Stimulated activated naive CD8-positive, alpha-beta T cell treated with anti-CD3 and anti-CD28 coated beads, Interleukin-15, Interleukin-2, amounts not matched to agents 100 ng/mL and 50 ng/mL, for 24 hours (primary cell): ENCODE results near the gene SLC47A1.
"Not testable (repeated sequence)": the region's sequence is repeated elsewhere in the genome, so short reads cannot be mapped to it uniquely, and the experiment has no call there.

Experiments
- H3K27ac Mint-ChIP-seq: one replicate; pipeline ENCODE4 v1.8.0; 2021; ENCODE audit warnings: mild to moderate bottlenecking, mixed read lengths
- H3K27me3 Mint-ChIP-seq: one replicate; pipeline ENCODE4 v1.8.0; 2021; ENCODE audit warnings: mixed read lengths
- H3K36me3 Mint-ChIP-seq: one replicate; pipeline ENCODE4 v1.8.0; 2021; ENCODE audit warnings: low read depth, mixed read lengths
- H3K4me1 Mint-ChIP-seq: one replicate; pipeline ENCODE4 v1.8.0; 2021; ENCODE audit warnings: low read depth, mixed read lengths
- H3K4me3 Mint-ChIP-seq: one replicate; pipeline ENCODE4 v1.8.0; 2021; ENCODE audit warnings: mild to moderate bottlenecking, mixed read lengths
- H3K9me3 Mint-ChIP-seq: one replicate; pipeline ENCODE4 v1.8.0; 2021; ENCODE audit warnings: mixed read lengths

Gene SLC47A1

GRCh38 chr17:19509281-19509852, 24.3 kb upstream of the SLC47A1 start:
- H3K4me3 Mint-ChIP-seq, H3K27me3 Mint-ChIP-seq, H3K9me3 Mint-ChIP-seq, H3K36me3 Mint-ChIP-seq, H3K27ac Mint-ChIP-seq: not testable (repeated sequence)
- H3K4me1 Mint-ChIP-seq, result peaks cover 11% of the 10 kb centered on the region

- H3K9me3 Mint-ChIP-seq, result no peaks in the 10 kb centered on the region
- H3K4me3 Mint-ChIP-seq, result no peak overlapping the region
- peaks cover 4% of the 10 kb centered on the region for H3K36me3 Mint-ChIP-seq
- H3K4me1 Mint-ChIP-seq, result peaks cover 11% of the 10 kb centered on the region
- H3K27me3 Mint-ChIP-seq, result peaks cover 3% of the 10 kb centered on the region
- no peak overlapping the region for H3K27ac Mint-ChIP-seq
Measured at GRCh38 chr17:19510903-19511302, 22.8 kb upstream of the SLC47A1 start.

- Mint-ChIP-seq H3K4me3 (no peak overlapping the region), H3K27ac (no peak overlapping the region), H3K27me3 (no peaks in the 10 kb centered on the region), H3K36me3 (no peaks in the 10 kb centered on the region), H3K4me1 (no peaks in the 10 kb centered on the region), H3K9me3 (no peaks in the 10 kb centered on the region)
Measured at GRCh38 chr17:19513897-19514488, 19.7 kb upstream of the SLC47A1 start.

GRCh38 chr17:19517699-19518098, 16.0 kb upstream of the SLC47A1 start:
- Mint-ChIP-seq H3K36me3 (no peaks in the 10 kb centered on the region), H3K27me3 (peaks cover 8% of the 10 kb centered on the region), H3K27ac (no peak overlapping the region), H3K4me3 (no peak overlapping the region), H3K4me1 (peaks cover 14% of the 10 kb centered on the region), H3K9me3 (no peaks in the 10 kb centered on the region)

- peaks cover 14% of the 10 kb centered on the region for H3K4me1 Mint-ChIP-seq
- not testable (repeated sequence) for H3K4me3 Mint-ChIP-seq, H3K9me3 Mint-ChIP-seq, H3K36me3 Mint-ChIP-seq, H3K27ac Mint-ChIP-seq
- peaks cover 16% of the 10 kb centered on the region for H3K27me3 Mint-ChIP-seq
Measured at GRCh38 chr17:19519388-19520291, 14.0 kb upstream of the SLC47A1 start.

GRCh38 chr17:19520641-19521040, 13.0 kb upstream of the SLC47A1 start:
- Mint-ChIP-seq H3K4me3 (no peak overlapping the region), H3K4me1 (peaks cover 14% of the 10 kb centered on the region), H3K27ac (no peak overlapping the region), H3K9me3 (no peaks in the 10 kb centered on the region), H3K27me3 (peaks cover 19% of the 10 kb centered on the region), H3K36me3 (no peaks in the 10 kb centered on the region)

GRCh38 chr17:19523690-19524089, 10.0 kb upstream of the SLC47A1 start:
- Mint-ChIP-seq H3K4me3 (no peak overlapping the region), H3K9me3 (no peaks in the 10 kb centered on the region), H3K36me3 (no peaks in the 10 kb centered on the region), H3K27ac (no peak overlapping the region), H3K4me1 (peaks cover 14% of the 10 kb centered on the region), H3K27me3 (peaks cover 31% of the 10 kb centered on the region)

- H3K36me3 Mint-ChIP-seq, H3K4me1 Mint-ChIP-seq, H3K4me3 Mint-ChIP-seq, H3K27ac Mint-ChIP-seq, H3K9me3 Mint-ChIP-seq: not testable (repeated sequence)
- H3K27me3 Mint-ChIP-seq, result peaks cover 32% of the 10 kb centered on the region
Measured at GRCh38 chr17:19526950-19527349, 6.7 kb upstream of the SLC47A1 start.

- Mint-ChIP-seq H3K27ac (no peak overlapping the region), H3K9me3 (no peaks in the 10 kb centered on the region), H3K36me3 (no peaks in the 10 kb centered on the region), H3K4me1 (peaks cover 13% of the 10 kb centered on the region), H3K27me3 (peaks cover 45% of the 10 kb centered on the region), H3K4me3 (no peak overlapping the region)
Measured at GRCh38 chr17:19531780-19532501, 1.7 kb upstream of the SLC47A1 start.

- Mint-ChIP-seq H3K36me3 (no peaks in the 10 kb centered on the region), H3K27ac (no peak overlapping the region), H3K9me3 (no peaks in the 10 kb centered on the region), H3K4me3 (peak overlapping the region; percentile 43), H3K27me3 (peaks cover 52% of the 10 kb centered on the region), H3K4me1 (peaks cover 13% of the 10 kb centered on the region)
Measured at GRCh38 chr17:19533036-19533717, 477 bp upstream of the SLC47A1 start.

GRCh38 chr17:19534562-19535149, 1.0 kb downstream of the SLC47A1 start:
- H3K4me1 Mint-ChIP-seq, result peaks cover 13% of the 10 kb centered on the region
- no peak overlapping the region for H3K27ac Mint-ChIP-seq

GRCh38 chr17:19537111-19537510, 3.5 kb downstream of the SLC47A1 start:
- Mint-ChIP-seq H3K27ac (no peak overlapping the region), H3K4me1 (peaks cover 13% of the 10 kb centered on the region), H3K36me3 (no peaks in the 10 kb centered on the region), H3K9me3 (no peaks in the 10 kb centered on the region), H3K4me3 (no peak overlapping the region), H3K27me3 (peaks cover 43% of the 10 kb centered on the region)

More at GRCh38 chr17:19534562-19535149, 1.0 kb downstream of the SLC47A1 start:
- Mint-ChIP-seq H3K36me3 (no peaks in the 10 kb centered on the region), H3K9me3 (no peaks in the 10 kb centered on the region), H3K27me3 (peaks cover 48% of the 10 kb centered on the region), H3K4me3 (peak overlapping the region; percentile 60)

- peaks cover 9% of the 10 kb centered on the region for H3K4me1 Mint-ChIP-seq
- no peak overlapping the region for H3K27ac Mint-ChIP-seq
- H3K36me3 Mint-ChIP-seq, result no peaks in the 10 kb centered on the region
- no peak overlapping the region for H3K4me3 Mint-ChIP-seq
- H3K27me3 Mint-ChIP-seq, result peaks cover 31% of the 10 kb centered on the region
- H3K9me3 Mint-ChIP-seq, result no peaks in the 10 kb centered on the region
Measured at GRCh38 chr17:19538095-19539039, 4.7 kb downstream of the SLC47A1 start.
